DND-41 (cell line): Measurements from ENCODE around the gene SBNO1.

ENCODE experiments used
- EZH2 ChIP-seq: IDR thresholded peaks from 3 replicates; pipeline ENCODE4 v1.6.1; 2012; ENCODE audit warnings: borderline replicate concordance, low read depth, mild to moderate bottlenecking, moderate library complexity, low read length, inconsistent platforms; ENCODE audit not compliant: severe bottlenecking
- TF ChIP-seq, protein P1 (sequence below): IDR thresholded peaks from 2 replicates; pipeline ENCODE4 v1.5.1; 2012; ENCODE audit warnings: borderline replicate concordance, low read length, moderate library complexity, mild to moderate bottlenecking; ENCODE audit not compliant: poor library complexity, severe bottlenecking; ENCODE audit errors: extremely low read depth

DNA sequence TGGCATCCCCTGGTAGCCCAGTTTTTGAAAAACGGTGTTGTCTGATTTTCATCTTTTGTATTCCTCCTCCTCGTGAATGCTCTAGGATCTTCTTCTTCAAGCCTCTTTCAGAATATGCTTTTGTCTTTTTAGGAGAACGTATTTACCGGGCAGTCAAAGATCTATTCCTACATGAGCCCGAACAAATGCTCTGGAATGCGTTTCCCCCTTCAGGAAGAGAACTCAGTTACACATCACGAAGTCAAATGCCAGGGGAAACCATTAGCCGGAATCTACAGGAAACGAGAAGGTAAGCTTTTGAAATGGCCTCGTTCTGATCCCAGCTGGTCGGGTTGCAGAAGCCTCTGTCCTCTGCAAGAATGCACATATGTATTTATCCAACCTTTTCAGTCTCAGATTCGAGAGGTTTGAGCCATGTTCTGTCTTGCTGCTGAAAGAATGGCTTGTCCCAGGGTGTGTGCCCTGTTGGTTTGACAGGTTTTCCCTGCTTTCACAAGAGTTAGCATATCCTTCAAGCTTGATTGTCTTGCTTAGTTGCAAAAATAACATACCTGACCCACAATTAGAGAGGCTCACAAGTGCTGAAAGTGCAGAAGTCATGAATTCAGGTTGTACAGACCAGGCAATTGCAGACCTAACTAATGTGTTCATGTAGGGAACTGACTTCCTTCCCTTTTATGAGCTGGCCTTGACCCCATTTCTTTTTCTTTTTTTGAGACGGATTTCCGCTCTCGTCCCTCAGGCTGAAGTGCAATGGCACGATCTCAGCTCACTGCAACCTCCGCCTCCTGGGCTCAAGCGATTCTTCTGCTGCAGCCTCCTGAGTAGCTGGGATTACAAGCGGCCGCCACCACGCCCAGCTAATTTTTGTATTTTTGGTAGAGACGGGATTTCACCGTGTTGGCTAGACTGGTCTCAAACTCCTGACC is 26.1 kb upstream of the SBNO1 start:
- TF ChIP-seq EZH2: no peak
- TF ChIP-seq, protein P1, sequence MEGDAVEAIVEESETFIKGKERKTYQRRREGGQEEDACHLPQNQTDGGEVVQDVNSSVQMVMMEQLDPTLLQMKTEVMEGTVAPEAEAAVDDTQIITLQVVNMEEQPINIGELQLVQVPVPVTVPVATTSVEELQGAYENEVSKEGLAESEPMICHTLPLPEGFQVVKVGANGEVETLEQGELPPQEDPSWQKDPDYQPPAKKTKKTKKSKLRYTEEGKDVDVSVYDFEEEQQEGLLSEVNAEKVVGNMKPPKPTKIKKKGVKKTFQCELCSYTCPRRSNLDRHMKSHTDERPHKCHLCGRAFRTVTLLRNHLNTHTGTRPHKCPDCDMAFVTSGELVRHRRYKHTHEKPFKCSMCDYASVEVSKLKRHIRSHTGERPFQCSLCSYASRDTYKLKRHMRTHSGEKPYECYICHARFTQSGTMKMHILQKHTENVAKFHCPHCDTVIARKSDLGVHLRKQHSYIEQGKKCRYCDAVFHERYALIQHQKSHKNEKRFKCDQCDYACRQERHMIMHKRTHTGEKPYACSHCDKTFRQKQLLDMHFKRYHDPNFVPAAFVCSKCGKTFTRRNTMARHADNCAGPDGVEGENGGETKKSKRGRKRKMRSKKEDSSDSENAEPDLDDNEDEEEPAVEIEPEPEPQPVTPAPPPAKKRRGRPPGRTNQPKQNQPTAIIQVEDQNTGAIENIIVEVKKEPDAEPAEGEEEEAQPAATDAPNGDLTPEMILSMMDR: no peak
